ENCODE data around the gene GALNT2.

The GALNT2 gene

DNA sequence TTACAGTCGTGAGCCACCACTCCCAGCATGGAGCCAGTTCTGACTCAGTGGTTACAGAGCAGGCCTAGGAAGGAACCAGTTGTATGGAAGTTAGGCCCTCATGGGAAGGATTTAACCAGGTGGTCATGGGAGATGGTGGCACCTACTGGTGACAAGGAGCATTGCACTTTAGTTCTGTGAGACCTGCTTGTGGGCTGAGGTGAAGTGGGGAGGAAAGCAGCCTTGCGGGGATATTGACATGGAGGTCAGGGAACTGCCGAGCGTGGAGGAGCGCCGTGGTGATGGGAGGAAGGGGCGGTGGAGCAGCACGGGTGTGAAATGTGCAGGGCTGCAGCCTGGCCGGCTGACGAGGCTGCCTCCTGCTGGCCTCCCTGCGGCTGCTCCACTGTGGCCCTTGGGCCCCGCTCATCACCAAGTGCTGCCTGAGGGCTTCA lies 100.4 kb downstream of the GALNT2 start:
- H3K9me3 ChIP-seq (ENCODE audit: control insufficient read depth in 5 of 5, low read length in 5 of 5) = peaks cover 0 to 4% (median 3%) of the 10 kb centered on the region in 5 donors
- peaks cover 0 to 28% (median 14%) of the 10 kb centered on the region in 5 donors for H3K4me1 ChIP-seq (ENCODE audit: control insufficient read depth in 5 of 5, insufficient read depth in 5 of 5, low read length in 5 of 5)
- no peak overlapping the region for H3K9ac ChIP-seq (ENCODE audit: low read length in 5 of 5)
- no peaks in the 10 kb centered on the region for H3K27me3 ChIP-seq (ENCODE audit: control insufficient read depth in 5 of 5, insufficient read depth in 4 of 5, low read length in 5 of 5)
- no peaks in the 10 kb centered on the region for H3K36me3 ChIP-seq (ENCODE audit: control insufficient read depth in 5 of 5, insufficient read depth in 5 of 5, low read length in 5 of 5)
- no peak overlapping the region for H3K4me3 ChIP-seq (ENCODE audit: low read depth in 1 of 5, low read length in 5 of 5)
- H3K27ac ChIP-seq (ENCODE audit: low read depth, low read length) = no peak overlapping the region

GRCh38 chr1:230169454-230170152 lies 102.6 kb downstream of the GALNT2 start:
- peak overlapping the region; percentile 14 to 48 (median 36) for H3K9ac ChIP-seq (ENCODE audit: low read length in 5 of 5)
- peaks cover 0 to 20% (median 6%) of the 10 kb centered on the region in 5 donors for H3K4me1 ChIP-seq (ENCODE audit: control insufficient read depth in 5 of 5, insufficient read depth in 5 of 5, low read length in 5 of 5)

DNA sequence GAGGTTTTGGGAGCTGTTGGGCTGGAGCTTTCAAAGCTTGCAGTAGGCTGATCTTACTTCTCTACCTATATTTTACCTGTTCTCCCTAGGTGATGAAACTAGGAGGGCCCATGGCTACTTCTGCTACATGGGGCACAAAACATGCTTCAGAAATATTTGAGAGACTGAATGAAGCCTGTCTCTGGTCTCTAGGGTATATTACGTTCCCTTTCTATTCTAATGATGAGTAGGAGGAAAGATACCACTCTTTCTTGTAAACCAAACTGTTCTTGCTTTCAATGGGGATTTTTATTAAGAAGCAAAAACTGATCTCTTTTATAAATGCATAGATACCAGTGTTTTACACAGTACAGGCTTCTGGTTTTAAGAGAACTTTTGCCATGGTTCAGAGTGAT lies 103.1 kb downstream of the GALNT2 start:
- H3K4me3 ChIP-seq (ENCODE audit: low read depth in 1 of 5, low read length in 5 of 5) = peak overlapping the region in 3 of 5 donors; percentile 29 to 55 (median 41)
- H3K27ac ChIP-seq (ENCODE audit: low read depth, low read length) = peak overlapping the region; percentile 69
- no peaks in the 10 kb centered on the region for H3K36me3 ChIP-seq (ENCODE audit: control insufficient read depth in 5 of 5, insufficient read depth in 5 of 5, low read length in 5 of 5)
- H3K9me3 ChIP-seq (ENCODE audit: control insufficient read depth in 5 of 5, low read length in 5 of 5) = peaks cover 0 to 4% (median 3%) of the 10 kb centered on the region in 5 donors
- H3K9ac ChIP-seq (ENCODE audit: low read length in 5 of 5) = peak overlapping the region in 4 of 5 donors; percentile 14 to 39 (median 25)
- H3K27me3 ChIP-seq (ENCODE audit: control insufficient read depth in 5 of 5, insufficient read depth in 4 of 5, low read length in 5 of 5) = no peaks in the 10 kb centered on the region
- peaks cover 0 to 20% (median 6%) of the 10 kb centered on the region in 5 donors for H3K4me1 ChIP-seq (ENCODE audit: control insufficient read depth in 5 of 5, insufficient read depth in 5 of 5, low read length in 5 of 5)

More at GRCh38 chr1:230169454-230170152, 102.6 kb downstream of the GALNT2 start:
- Histone ChIP-seq H3K36me3 (ENCODE audit: control insufficient read depth in 5 of 5, insufficient read depth in 5 of 5, low read length in 5 of 5) (no peaks in the 10 kb centered on the region), H3K4me3 (ENCODE audit: low read depth in 1 of 5, low read length in 5 of 5) (peak overlapping the region in 4 of 5 donors; percentile 24 to 55 (median 35)), H3K9me3 (ENCODE audit: control insufficient read depth in 5 of 5, low read length in 5 of 5) (peaks cover 0 to 4% (median 3%) of the 10 kb centered on the region in 5 donors), H3K27ac (ENCODE audit: low read depth, low read length) (peak overlapping the region; percentile 69), H3K27me3 (ENCODE audit: control insufficient read depth in 5 of 5, insufficient read depth in 4 of 5, low read length in 5 of 5) (no peaks in the 10 kb centered on the region)

GRCh38 chr1:230170622-230171021 lies 103.6 kb downstream of the GALNT2 start:
- peaks cover 0 to 4% (median 3%) of the 10 kb centered on the region in 5 donors for H3K9me3 ChIP-seq (ENCODE audit: control insufficient read depth in 5 of 5, low read length in 5 of 5)
- peaks cover 0 to 20% (median 6%) of the 10 kb centered on the region in 5 donors for H3K4me1 ChIP-seq (ENCODE audit: control insufficient read depth in 5 of 5, insufficient read depth in 5 of 5, low read length in 5 of 5)
- no peak overlapping the region for H3K4me3 ChIP-seq (ENCODE audit: low read depth in 1 of 5, low read length in 5 of 5)
- no peaks in the 10 kb centered on the region for H3K36me3 ChIP-seq (ENCODE audit: control insufficient read depth in 5 of 5, insufficient read depth in 5 of 5, low read length in 5 of 5)
- no peaks in the 10 kb centered on the region for H3K27me3 ChIP-seq (ENCODE audit: control insufficient read depth in 5 of 5, insufficient read depth in 4 of 5, low read length in 5 of 5)
- H3K9ac ChIP-seq (ENCODE audit: low read length in 5 of 5) = no peak overlapping the region
- H3K27ac ChIP-seq (ENCODE audit: low read depth, low read length) = peak overlapping the region; percentile 69

DNA sequence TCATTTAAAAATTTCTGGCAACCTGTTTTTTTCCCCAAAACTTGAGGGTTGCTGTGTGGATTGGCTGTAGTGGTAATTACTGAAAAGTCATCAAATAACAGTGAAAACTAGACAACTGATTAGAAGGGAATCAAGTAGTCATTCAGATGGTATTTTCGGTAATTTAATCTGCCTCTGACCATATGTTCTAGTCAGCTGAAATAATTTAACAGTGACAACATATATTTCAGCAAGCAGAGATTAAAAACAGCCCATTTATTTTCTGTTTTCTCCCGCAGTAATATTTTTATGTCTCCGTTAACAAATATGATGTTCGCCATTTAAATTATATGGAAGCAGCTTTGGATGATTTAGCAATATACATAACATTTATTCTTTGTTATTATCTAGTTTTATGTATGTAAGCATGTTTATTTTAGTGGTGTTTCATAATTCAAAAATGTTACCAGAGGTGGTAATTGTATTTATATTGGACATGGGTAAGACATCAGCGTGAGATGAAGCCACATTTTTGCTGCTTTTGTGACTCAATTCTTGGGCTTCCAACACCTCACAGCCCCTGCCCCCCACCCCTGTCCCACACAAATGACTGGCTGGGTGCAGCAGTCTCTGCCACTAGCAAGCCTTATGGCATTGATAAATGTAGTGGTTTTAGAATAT lies 104.4 kb downstream of the GALNT2 start:
- no peak overlapping the region for H3K4me3 ChIP-seq (ENCODE audit: low read depth in 1 of 5, low read length in 5 of 5)
- H3K27me3 ChIP-seq (ENCODE audit: control insufficient read depth in 5 of 5, insufficient read depth in 4 of 5, low read length in 5 of 5) = no peaks in the 10 kb centered on the region
- peaks cover 0 to 22% (median 8%) of the 10 kb centered on the region in 5 donors for H3K4me1 ChIP-seq (ENCODE audit: control insufficient read depth in 5 of 5, insufficient read depth in 5 of 5, low read length in 5 of 5)
- H3K9ac ChIP-seq (ENCODE audit: low read length in 5 of 5) = no peak overlapping the region
- H3K36me3 ChIP-seq (ENCODE audit: control insufficient read depth in 5 of 5, insufficient read depth in 5 of 5, low read length in 5 of 5) = no peaks in the 10 kb centered on the region
- H3K9me3 ChIP-seq (ENCODE audit: control insufficient read depth in 5 of 5, low read length in 5 of 5) = peaks cover 0 to 4% (median 3%) of the 10 kb centered on the region in 5 donors
- H3K27ac ChIP-seq (ENCODE audit: low read depth, low read length) = no peak overlapping the region

GRCh38 chr1:230172016-230172537 lies 105.0 kb downstream of the GALNT2 start:
- Histone ChIP-seq H3K9me3 (ENCODE audit: control insufficient read depth in 5 of 5, low read length in 5 of 5) (peaks cover 0 to 4% (median 3%) of the 10 kb centered on the region in 5 donors), H3K36me3 (ENCODE audit: control insufficient read depth in 5 of 5, insufficient read depth in 5 of 5, low read length in 5 of 5) (no peaks in the 10 kb centered on the region), H3K4me1 (ENCODE audit: control insufficient read depth in 5 of 5, insufficient read depth in 5 of 5, low read length in 5 of 5) (peaks cover 0 to 28% (median 14%) of the 10 kb centered on the region in 5 donors), H3K9ac (ENCODE audit: low read length in 5 of 5) (no peak overlapping the region), H3K27me3 (ENCODE audit: control insufficient read depth in 5 of 5, insufficient read depth in 4 of 5, low read length in 5 of 5) (no peaks in the 10 kb centered on the region), H3K4me3 (ENCODE audit: low read depth in 1 of 5, low read length in 5 of 5) (no peak overlapping the region), H3K27ac (ENCODE audit: low read depth, low read length) (no peak overlapping the region)

- no peak overlapping the region for H3K4me3 ChIP-seq (ENCODE audit: low read depth in 1 of 5, low read length in 5 of 5)
- no peak overlapping the region for H3K27ac ChIP-seq (ENCODE audit: low read depth, low read length)
- H3K4me1 ChIP-seq (ENCODE audit: control insufficient read depth in 5 of 5, insufficient read depth in 5 of 5, low read length in 5 of 5) = peaks cover 0 to 34% (median 20%) of the 10 kb centered on the region in 5 donors
- peaks cover 0 to 3% (median 0%) of the 10 kb centered on the region in 5 donors for H3K36me3 ChIP-seq (ENCODE audit: control insufficient read depth in 5 of 5, insufficient read depth in 5 of 5, low read length in 5 of 5)
- H3K9ac ChIP-seq (ENCODE audit: low read length in 5 of 5) = no peak overlapping the region
- no peaks in the 10 kb centered on the region for H3K27me3 ChIP-seq (ENCODE audit: control insufficient read depth in 5 of 5, insufficient read depth in 4 of 5, low read length in 5 of 5)
- H3K9me3 ChIP-seq (ENCODE audit: control insufficient read depth in 5 of 5, low read length in 5 of 5) = no peaks in the 10 kb centered on the region
These were observed 106.3 kb downstream of the GALNT2 start for GRCh38 chr1:230173187-230173975.

GRCh38 chr1:230174041-230174440 lies 107.0 kb downstream of the GALNT2 start:
- Histone ChIP-seq H3K36me3 (ENCODE audit: control insufficient read depth in 5 of 5, insufficient read depth in 5 of 5, low read length in 5 of 5) (peaks cover 0 to 7% (median 3%) of the 10 kb centered on the region in 5 donors), H3K27me3 (ENCODE audit: control insufficient read depth in 5 of 5, insufficient read depth in 4 of 5, low read length in 5 of 5) (no peaks in the 10 kb centered on the region), H3K27ac (ENCODE audit: low read depth, low read length) (no peak overlapping the region), H3K9ac (ENCODE audit: low read length in 5 of 5) (no peak overlapping the region), H3K4me3 (ENCODE audit: low read depth in 1 of 5, low read length in 5 of 5) (no peak overlapping the region), H3K9me3 (ENCODE audit: control insufficient read depth in 5 of 5, low read length in 5 of 5) (no peaks in the 10 kb centered on the region), H3K4me1 (ENCODE audit: control insufficient read depth in 5 of 5, insufficient read depth in 5 of 5, low read length in 5 of 5) (peaks cover 0 to 34% (median 20%) of the 10 kb centered on the region in 5 donors)

DNA sequence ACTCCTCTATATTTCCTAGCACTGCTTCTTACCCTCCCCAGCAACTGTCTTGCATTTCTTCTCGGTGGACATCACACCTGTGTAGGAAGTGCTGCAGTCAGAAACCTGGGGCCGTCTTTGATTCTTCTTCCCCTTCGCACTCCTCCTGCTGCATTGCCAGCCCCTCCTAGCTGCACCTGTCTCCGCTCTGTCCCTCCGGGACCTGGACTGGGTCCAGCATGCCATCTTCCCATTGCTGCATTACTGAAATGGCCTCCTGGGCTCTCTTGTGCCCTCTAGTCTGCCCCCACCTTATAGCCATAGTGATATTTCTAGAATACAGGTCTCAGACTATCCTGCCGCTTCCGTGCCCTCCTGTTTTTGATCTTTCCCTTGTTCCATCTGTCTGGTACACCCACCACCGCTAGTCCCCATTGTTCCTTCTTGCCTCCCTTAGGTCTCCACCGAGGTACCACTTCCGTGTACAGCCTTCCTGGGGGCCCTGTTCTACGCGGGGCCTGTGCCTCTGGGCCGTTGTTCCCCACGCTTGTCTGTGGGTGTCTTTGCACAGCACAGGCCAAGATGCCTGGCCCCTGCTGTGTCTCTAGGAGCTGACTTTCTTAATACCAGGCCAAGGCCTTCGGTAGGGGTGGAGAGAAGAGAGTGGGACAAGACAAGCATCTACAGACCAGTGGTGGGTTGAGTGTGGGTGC lies 107.6 kb downstream of the GALNT2 start:
- H3K4me3 ChIP-seq (ENCODE audit: low read depth in 1 of 5, low read length in 5 of 5) = no peak overlapping the region
- H3K4me1 ChIP-seq (ENCODE audit: control insufficient read depth in 5 of 5, insufficient read depth in 5 of 5, low read length in 5 of 5) = peaks cover 0 to 31% (median 20%) of the 10 kb centered on the region in 5 donors
- no peaks in the 10 kb centered on the region for H3K27me3 ChIP-seq (ENCODE audit: control insufficient read depth in 5 of 5, insufficient read depth in 4 of 5, low read length in 5 of 5)
- H3K9ac ChIP-seq (ENCODE audit: low read length in 5 of 5) = no peak overlapping the region
- H3K27ac ChIP-seq (ENCODE audit: low read depth, low read length) = no peak overlapping the region
- H3K36me3 ChIP-seq (ENCODE audit: control insufficient read depth in 5 of 5, insufficient read depth in 5 of 5, low read length in 5 of 5) = peaks cover 0 to 7% (median 3%) of the 10 kb centered on the region in 5 donors
- no peaks in the 10 kb centered on the region for H3K9me3 ChIP-seq (ENCODE audit: control insufficient read depth in 5 of 5, low read length in 5 of 5)

Measured in subcutaneous abdominal adipose tissue (tissue), 5 donors.